Aorta (tissue), 5 donors: ENCODE data around the gene ANO9. TPM values are rescaled to one million over a fixed set of nuclear protein-coding genes. Genes with fewer than 3 reads are reported as not detected.
A peak's percentile ranks its signal among the peaks of the same experiment; 100 is the strongest.
"Not testable (repeated sequence)": the region's sequence is repeated elsewhere in the genome, so short reads cannot be mapped to it uniquely, and the experiment has no call there.

ENCODE experiments used
- ATAC-seq: fragments of 200-7000 bp; cut with Tn5 transposase; one replicate; pipeline ENCODE4 v1.9.1; 2022; ENCODE audit warnings: moderate library complexity; ENCODE audit not compliant: low FRiP score
- DNase-seq, 2 donors: peaks; one replicate each; pipeline ENCODE4 v3.0.0-alpha.2; 2020
- H3K27ac ChIP-seq, 2 donors: one replicate each; pipeline ENCODE4 v1.5.1; 2013; ENCODE audit warnings: low read length in 2 of 2, mild to moderate bottlenecking in 2 of 2, moderate library complexity in 2 of 2, control low read depth in 1 of 2, inconsistent platforms in 1 of 2, low read depth in 1 of 2
- H3K27me3 ChIP-seq, 2 donors: one replicate each; pipeline ENCODE4 v1.6.1; 2013; ENCODE audit warnings: control low read depth in 1 of 2, low read length in 1 of 2, mild to moderate bottlenecking in 1 of 2, moderate library complexity in 1 of 2; ENCODE audit not compliant: insufficient read depth in 2 of 2, control insufficient read depth in 1 of 2
- H3K36me3 ChIP-seq, 2 donors: one replicate each; pipeline ENCODE4 v1.6.1; 2013; ENCODE audit warnings: control low read depth in 1 of 2, low read length in 1 of 2, mild to moderate bottlenecking in 1 of 2; ENCODE audit not compliant: insufficient read depth in 2 of 2, control insufficient read depth in 1 of 2
- H3K4me1 ChIP-seq, 2 donors: one replicate each; pipeline ENCODE4 v1.6.1; 2013; ENCODE audit warnings: low read length in 2 of 2, control low read depth in 1 of 2, mild to moderate bottlenecking in 1 of 2, moderate library complexity in 1 of 2; ENCODE audit not compliant: insufficient read depth in 2 of 2, control insufficient read depth in 1 of 2
- H3K4me3 ChIP-seq, 2 donors: one replicate each; pipeline ENCODE4 v1.5.1; 2013; ENCODE audit warnings: low read length in 2 of 2, control low read depth in 1 of 2, mild to moderate bottlenecking in 1 of 2
- H3K9me3 ChIP-seq: one replicate; pipeline ENCODE4 v1.6.1; 2013; ENCODE audit warnings: mild to moderate bottlenecking, low read length; ENCODE audit not compliant: control insufficient read depth
- WGBS, 2 donors: extraction: QIAGEN DNeasy Blood & Tissue Kit; methylation state at CpG; one replicate each; pipeline ENCODE4 v1.1.7; 2013; 5-methylcytosine and 5-hydroxymethylcytosine counted together
- intact Hi-C, 2 donors: fragments of 100-400 bp; cut with DNase I; formaldehyde crosslinking; loops; one replicate each; pipeline versions ENCODE4 v1.14.2 to v1.15.0; 2022
- polyA plus RNA-seq, 2 donors: library from polyadenylated mRNA; stranded (reverse); fragments of 200-250 nt; gene quantifications; one replicate each; pipeline ENCODE4 v1.2.3, GENCODE V29; 2013
- total RNA-seq, 2 donors: library from RNA; stranded (reverse); fragmentation: NEBNext Ultra II Directional; extraction: Animal tissue kit (Norgen Biotek cat#: 25700); gene quantifications; one replicate each; pipeline ENCODE4 v1.2.1, GENCODE V29; 2021
- donor health status: healthy with polysubstance abuse.
- donor health status: Bipolar disorder and iron deficiency.
- donor health status: DM: no; HTN: no; CAD: no.
- donor health status: DM: no; HTN: no; CAD: no.
- donor health status: DM: yes; HTN: yes; CAD: no.

Gene ANO9
- total and polyA plus RNA-seq, 4 donors, result 0.41 to 8.1 (median 2.0) TPM

DNA sequence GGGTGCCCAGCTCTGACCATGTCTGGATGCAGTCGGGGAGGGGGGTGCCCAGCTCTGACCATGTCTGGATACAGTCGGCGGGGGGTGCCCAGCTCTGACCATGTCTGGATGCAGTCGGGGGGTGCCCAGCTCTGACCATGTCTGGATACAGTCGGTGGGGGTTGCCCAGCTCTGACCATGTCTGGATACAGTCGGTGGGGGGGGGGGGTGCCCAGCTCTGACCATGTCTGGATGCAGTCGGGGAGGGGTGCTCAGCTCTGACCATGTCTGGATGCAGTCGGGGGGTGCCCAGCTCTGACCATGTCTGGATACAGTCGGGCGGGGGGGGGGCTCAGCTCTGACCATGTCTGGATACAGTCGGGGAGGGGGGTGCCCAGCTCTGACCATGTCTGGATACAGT lies 30.3 kb downstream of the ANO9 start:
- H3K27me3 ChIP-seq, H3K36me3 ChIP-seq, H3K27ac ChIP-seq, ATAC-seq, intact Hi-C loops, H3K4me1 ChIP-seq, H3K4me3 ChIP-seq, H3K9me3 ChIP-seq: not testable (repeated sequence)
- DNase-seq, result peak in 1 of 2 donors; percentile 36
- whole genome bisulfite sequencing, 2 donors, result 86 to 89% methylated on average over 8 to 11 of the region's 11 CpGs

DNA sequence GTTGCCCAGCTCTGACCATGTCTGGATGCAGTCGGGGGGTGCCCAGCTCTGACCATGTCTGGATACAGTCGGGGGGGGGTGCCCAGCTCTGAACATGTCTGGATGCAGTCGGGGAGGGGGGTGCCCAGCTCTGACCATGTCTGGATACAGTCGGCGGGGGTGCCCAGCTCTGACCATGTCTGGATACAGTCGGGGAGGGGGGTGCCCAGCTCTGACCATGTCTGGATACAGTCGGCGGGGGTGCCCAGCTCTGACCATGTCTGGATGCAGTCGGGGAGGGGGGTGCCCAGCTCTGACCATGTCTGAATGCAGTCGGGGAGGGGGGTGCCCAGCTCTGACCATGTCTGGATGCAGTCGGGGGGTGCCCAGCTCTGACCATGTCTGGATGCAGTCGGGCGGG lies 31.1 kb downstream of the ANO9 start:
- H3K36me3 ChIP-seq, H3K4me3 ChIP-seq, H3K27me3 ChIP-seq, H3K4me1 ChIP-seq, H3K27ac ChIP-seq, DNase-seq, ATAC-seq, H3K9me3 ChIP-seq, intact Hi-C loops: not testable (repeated sequence)
- WGBS, 2 donors, result 88 to 92% methylated on average over 12 to 13 of the region's 13 CpGs

DNA sequence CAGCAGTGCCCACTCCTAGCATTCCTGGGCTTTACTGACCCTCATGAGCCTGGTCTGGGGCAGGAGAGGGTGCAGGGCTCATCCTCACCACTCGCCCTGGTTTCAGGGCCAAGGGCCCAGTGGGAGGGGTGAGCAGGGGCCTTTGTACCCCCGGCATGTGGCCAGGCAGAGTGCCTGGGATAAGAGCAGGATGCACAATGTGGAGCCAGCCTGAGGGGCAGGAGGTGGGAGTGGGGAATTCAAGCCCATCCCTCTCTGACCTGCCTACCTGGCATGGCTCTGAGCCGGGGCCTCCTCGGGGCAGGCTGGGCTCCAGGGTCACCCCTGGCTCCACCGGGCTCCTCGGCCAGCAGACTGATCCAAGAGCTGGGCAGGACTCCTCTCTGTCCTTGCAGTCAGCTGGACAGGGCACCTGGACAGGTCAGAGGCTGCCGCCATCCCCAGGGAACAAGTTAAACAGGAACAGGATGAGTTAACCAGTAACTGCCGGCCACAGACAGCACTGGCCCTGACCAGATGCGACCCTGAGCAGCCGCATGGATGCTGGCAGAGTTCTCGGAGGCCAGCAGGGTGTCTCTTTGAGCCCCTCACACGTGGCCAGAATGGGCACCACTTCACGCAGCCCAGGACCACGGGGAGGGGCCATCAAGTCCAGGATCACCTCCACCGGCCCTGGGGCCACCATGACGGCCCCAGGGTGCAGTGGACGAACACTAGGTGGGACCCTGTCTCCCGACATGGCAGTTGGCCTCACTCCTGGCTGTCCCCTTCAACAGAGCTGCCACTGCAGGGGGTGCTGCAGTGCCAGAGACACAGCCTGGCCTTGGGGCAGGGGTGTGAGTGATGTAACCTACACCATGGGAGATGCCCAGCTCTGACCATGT lies 32.0 kb downstream of the ANO9 start:
- WGBS, 2 donors, result 79% methylated on average over 18 of the region's 18 CpGs
- Histone ChIP-seq H3K9me3 (no peaks in the 10 kb centered on the region), H3K27me3 (no peaks in the 10 kb centered on the region), H3K4me1 (no peaks in the 10 kb centered on the region), H3K36me3 (no peaks in the 10 kb centered on the region), H3K4me3 (no peak overlapping the region), H3K27ac (no peak overlapping the region)
- DNase-seq (peak in 1 of 2 donors; percentile 47), ATAC-seq (no peak)
- intact Hi-C loops, result no loop called here

DNA sequence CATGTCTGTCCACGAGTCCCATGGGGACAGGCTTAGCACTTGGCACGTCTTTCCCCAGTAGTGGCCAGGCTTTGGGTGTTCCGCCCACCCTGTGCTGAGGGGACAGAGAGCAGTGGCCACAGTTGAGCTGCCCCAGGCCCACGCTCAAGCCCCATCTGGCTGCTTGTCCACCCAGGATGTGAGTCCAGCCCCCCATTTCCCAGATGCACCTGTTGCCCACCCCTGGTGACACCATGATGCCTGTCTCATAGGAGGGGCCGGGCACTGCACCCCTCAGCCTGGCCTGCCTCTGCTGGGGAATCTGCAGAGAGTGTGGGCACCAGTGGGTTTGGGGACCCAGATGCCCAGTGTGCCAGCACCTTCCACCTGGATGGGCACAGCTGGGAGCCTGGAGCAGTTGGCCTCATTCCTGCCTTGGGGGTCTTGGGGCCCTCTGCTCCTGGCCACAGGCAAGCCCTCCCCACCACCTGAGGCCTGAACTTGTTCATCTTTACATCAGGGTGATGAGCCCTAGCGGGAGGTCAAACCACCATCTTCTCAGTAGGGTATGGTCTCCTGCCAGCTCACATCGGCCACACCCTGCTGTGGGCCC lies 32.7 kb downstream of the ANO9 start:
- intact Hi-C loops, result no loop called here
- DNase-seq (peak in 1 of 2 donors; percentile 49), ATAC-seq (no peak)

DNA sequence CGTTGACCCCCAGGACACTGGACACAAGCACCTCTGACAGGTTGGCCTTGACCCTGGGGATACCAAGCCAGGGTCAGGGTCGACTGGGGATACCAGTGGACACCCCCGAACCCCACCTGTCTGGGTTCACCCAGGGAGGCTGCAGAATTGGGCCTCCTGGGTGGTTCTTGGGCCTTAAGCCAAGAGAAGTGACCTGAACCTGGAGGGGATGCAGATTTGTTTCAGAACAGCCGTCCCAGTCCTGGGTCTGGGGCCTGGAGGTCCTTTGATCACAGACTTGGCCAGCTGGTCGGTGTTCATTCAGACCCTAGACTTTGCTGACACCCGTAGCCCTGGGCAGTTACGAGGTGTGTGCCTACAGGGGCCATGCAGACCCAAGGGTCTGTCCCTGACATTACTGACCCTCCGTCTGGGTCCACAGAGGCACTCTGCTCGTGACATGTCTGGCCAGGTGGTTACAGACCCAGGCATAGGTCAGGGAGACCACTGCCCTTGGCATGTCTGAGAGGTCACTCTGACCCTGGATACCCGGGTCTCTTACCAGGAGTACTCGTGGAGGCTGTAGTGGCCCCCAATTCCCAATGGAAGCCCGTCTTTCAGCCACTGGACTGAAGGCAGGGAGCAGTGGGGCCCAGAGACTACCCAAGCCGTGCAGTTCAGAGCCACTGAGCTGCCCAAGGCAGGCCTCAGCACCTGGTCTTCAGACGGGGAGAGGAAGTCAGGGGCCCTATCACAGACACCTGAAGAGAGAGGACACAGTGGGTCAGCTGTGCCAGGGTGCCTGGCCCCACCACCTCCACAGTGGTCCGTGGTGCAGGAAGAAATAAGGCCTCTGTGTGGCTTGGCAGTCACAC lies 33.4 kb downstream of the ANO9 start:
- ATAC-seq (no peak), DNase-seq (peak in 1 of 2 donors; percentile 43)
- Histone ChIP-seq H3K4me1 (no peaks in the 10 kb centered on the region), H3K9me3 (no peaks in the 10 kb centered on the region), H3K4me3 (no peak overlapping the region), H3K27ac (no peak overlapping the region), H3K27me3 (no peaks in the 10 kb centered on the region), H3K36me3 (no peaks in the 10 kb centered on the region)
- intact Hi-C loops, result no loop called here
- 82 to 84% methylated on average over 15 of the region's 15 CpGs for WGBS, 2 donors

More for the DNA sequence above, 32.7 kb downstream of the ANO9 start:
- Histone ChIP-seq H3K27ac (no peak overlapping the region), H3K36me3 (no peaks in the 10 kb centered on the region), H3K9me3 (no peaks in the 10 kb centered on the region), H3K4me3 (no peak overlapping the region), H3K4me1 (no peaks in the 10 kb centered on the region), H3K27me3 (no peaks in the 10 kb centered on the region)
- WGBS, 2 donors, result 52 to 59% methylated on average over 7 of the region's 7 CpGs

DNA sequence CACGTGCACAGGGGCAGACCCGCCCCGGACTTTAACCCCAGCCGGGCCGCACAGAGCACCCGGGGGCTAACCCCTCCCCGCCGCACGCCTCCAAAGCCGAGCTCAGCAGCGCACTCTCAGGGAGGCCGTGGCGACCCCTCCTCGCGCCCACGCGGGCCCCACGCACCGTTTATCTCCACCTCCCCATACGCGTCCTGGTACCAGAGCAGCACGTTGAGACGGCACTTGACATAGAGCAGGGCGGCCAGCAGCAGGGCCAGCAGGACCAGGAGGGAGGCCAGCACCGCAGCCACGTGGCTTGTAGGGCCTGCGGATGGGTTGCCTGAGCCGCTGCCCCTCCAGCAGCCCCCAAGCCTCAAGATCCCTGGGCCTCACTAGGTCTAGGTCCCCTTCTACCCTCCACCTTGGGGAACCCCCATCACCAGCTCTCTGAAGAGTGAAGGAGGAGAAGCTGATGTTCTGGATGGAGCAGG lies 34.1 kb downstream of the ANO9 start:
- H3K27ac ChIP-seq, result no peak overlapping the region
- no peaks in the 10 kb centered on the region for H3K36me3 ChIP-seq
- H3K4me3 ChIP-seq, result no peak overlapping the region
- no peak for DNase-seq
- WGBS, 2 donors, result 64 to 80% methylated on average over 26 to 28 of the region's 28 CpGs
- no peak for ATAC-seq
- no peaks in the 10 kb centered on the region for H3K9me3 ChIP-seq
- intact Hi-C loops, result no loop called here
- H3K4me1 ChIP-seq, result no peaks in the 10 kb centered on the region
- H3K27me3 ChIP-seq, result no peaks in the 10 kb centered on the region

DNA sequence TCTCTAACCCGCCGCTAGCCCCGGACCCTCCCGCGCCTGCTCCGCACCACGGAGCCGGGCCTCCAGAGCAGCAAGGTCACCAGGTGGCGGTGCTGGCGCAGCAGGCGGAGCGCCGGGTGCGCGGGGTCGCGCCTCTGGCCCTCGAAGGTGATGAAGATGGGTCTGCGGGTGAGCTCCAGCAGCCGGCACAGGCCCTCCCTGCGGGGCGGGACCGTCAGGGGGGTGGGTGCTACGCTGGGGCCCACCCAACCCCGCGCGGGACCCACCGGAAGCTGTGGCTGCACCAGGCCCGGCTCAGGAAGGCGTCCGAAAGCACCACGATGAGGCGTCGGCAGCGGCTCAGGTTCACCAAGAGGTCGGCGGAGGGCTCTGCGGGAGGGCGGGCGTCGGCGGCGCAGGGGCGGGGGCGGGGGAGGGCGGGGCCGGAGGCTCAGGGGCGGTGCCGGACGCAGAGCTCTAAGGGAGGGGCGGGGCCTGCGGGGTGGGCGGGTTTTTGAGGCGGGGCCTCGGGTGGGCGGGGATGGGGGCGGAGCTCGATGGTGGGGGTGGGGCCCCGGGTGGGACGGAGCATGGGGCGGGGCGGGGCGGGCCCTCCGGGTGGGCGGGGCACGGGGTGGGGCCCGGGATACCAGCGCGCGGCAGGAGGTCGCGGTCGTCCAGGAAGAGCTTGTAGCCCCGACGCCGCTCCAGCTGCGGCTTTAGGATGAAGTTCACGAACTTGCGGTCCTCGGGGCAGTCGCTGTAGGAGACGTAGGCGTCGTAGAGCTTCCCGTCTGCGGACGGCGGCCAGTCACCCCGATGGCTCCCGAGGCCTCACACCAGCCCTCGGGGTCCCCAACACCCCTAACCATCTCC lies 34.8 kb downstream of the ANO9 start:
- DNase-seq (peak; percentile 89 to 90), ATAC-seq (peak; percentile 75)
- no peaks in the 10 kb centered on the region for H3K27me3 ChIP-seq
- no peak overlapping the region for H3K27ac ChIP-seq
- peak overlapping the region; percentile 6 to 45 for H3K4me3 ChIP-seq
- intact Hi-C loops, result no loop called here
- no peaks in the 10 kb centered on the region for H3K36me3 ChIP-seq
- H3K9me3 ChIP-seq, result no peaks in the 10 kb centered on the region
- 12 to 18% methylated on average over 37 to 91 of the region's 91 CpGs for WGBS, 2 donors
- H3K4me1 ChIP-seq, result no peaks in the 10 kb centered on the region
